Gastrocnemius medialis (tissue), 4 donors: ENCODE data around the gene PTN. TPM values are rescaled to one million over a fixed set of nuclear protein-coding genes. Genes with fewer than 3 reads are reported as not detected.

Experiments used
- ATAC-seq, 2 donors: fragments of 150-250 bp; one replicate each; pipeline ENCODE4 v1.9.1; 2016
- DNase-seq, 2 donors: peaks; one replicate each; pipeline ENCODE4 v3.0.0-alpha.2; 2019
- H3K27ac ChIP-seq, 4 donors: fragments of 200-600 bp; sonication (generic); 1 replicate in 1 of 4; 2 replicates in 3 of 4; pipeline ENCODE4 v1.5.1; 2016 to 2018; ENCODE audit warnings: mild to moderate bottlenecking in 2 of 4, moderate library complexity in 1 of 4
- H3K27me3 ChIP-seq, 3 donors: fragments of 200-600 bp; sonication (generic) in 2 of 3; 1 replicate in 1 of 3; 2 replicates in 2 of 3; pipeline versions ENCODE4 v1.5.1 to v1.6.0; 2016 to 2019; ENCODE audit warnings: mild to moderate bottlenecking in 1 of 3, moderate library complexity in 1 of 3
- H3K36me3 ChIP-seq, 2 donors: fragments of 200-600 bp; sonication (generic) in 1 of 2; one replicate each; pipeline ENCODE4 v1.5.1; 2017 to 2018
- H3K4me1 ChIP-seq, 2 donors: fragments of 200-600 bp; sonication (generic) in 1 of 2; one replicate each; pipeline ENCODE4 v1.5.1; 2016 to 2017; ENCODE audit warnings: mild to moderate bottlenecking in 2 of 2
- H3K4me3 ChIP-seq, 4 donors: fragments of 200-600 bp; sonication (generic) in 3 of 4; 1 replicate in 1 of 4; 2 replicates in 3 of 4; pipeline ENCODE4 v1.5.1; 2016 to 2019; ENCODE audit warnings: mild to moderate bottlenecking in 2 of 4
- H3K9me3 ChIP-seq, 3 donors: fragments of 200-600 bp; sonication (generic) in 2 of 3; 1 replicate in 1 of 3; 2 replicates in 2 of 3; pipeline ENCODE4 v1.5.1; 2016 to 2019
- CTCF ChIP-seq, 5 experiments: fragments of 450-650 bp in 3 of 5; fragments of 200-600 bp in 2 of 5; sonication (generic) in 2 of 5; IDR thresholded peaks in 4 of 5; conservative IDR thresholded peaks in 1 of 5; 1 replicate in 4 of 5; 2 replicates in 1 of 5; pipeline ENCODE4 v1.5.1; 2016 to 2019; ENCODE audit warnings: antibody characterized with exemption in 5 of 5, mild to moderate bottlenecking in 3 of 5, moderate library complexity in 3 of 5
- POLR2A ChIP-seq, 2 donors: fragments of 450-650 bp; IDR thresholded peaks; one replicate each; pipeline ENCODE4 v1.6.1; 2017; ENCODE audit warnings: antibody characterized with exemption in 2 of 2, mild to moderate bottlenecking in 2 of 2, moderate library complexity in 2 of 2
- in situ Hi-C, 4 donors: fragments of 200-750 bp; cut with MboI; loops; one replicate each; pipeline versions ENCODE4 v1.15.0 to v1.8.0; 2017; ENCODE audit warnings: low sequenced_read_pairs in 4 of 4
- intact Hi-C: fragments of 100-400 bp; cut with DNase I; formaldehyde crosslinking; loops from one replicate; pipeline ENCODE4 v1.15.1; 2023; ENCODE audit warnings: low total_unique reads
- total RNA-seq, 4 donors: library from RNA; depleted of rRNA; stranded (reverse); fragments of >200 nt; gene quantifications; one replicate each; pipeline versions ENCODE4 v1.1.0 to v1.2.3, GENCODE V29; 2016

The PTN gene
- total RNA-seq, 4 donors from 2014 or later: 0.29 to 0.87 (median 0.46) TPM; not detected in 1

- no peak for DNase-seq
- Histone ChIP-seq H3K4me1 (no peaks in the 10 kb centered on the region), H3K27me3 (no peaks in the 10 kb centered on the region), H3K36me3 (no peaks in the 10 kb centered on the region), H3K27ac (no peak overlapping the region), H3K4me3 (no peak overlapping the region), H3K9me3 (no peaks in the 10 kb centered on the region)
- TF ChIP-seq POLR2A (IDR thresholded peaks at IDR 0.05) (no peak), CTCF (IDR thresholded peaks at IDR 0.05 in 4 of 5, conservative IDR thresholded peaks at IDR 0.05 in 1 of 5) (no peak)
- in situ Hi-C loops: no loop called here
- ATAC-seq: no peak
- intact Hi-C loops: no loop called here
Measured at GRCh38 chr7:137381045-137381444, 37.5 kb upstream of the PTN start.

- intact Hi-C loops: no loop called here
- DNase-seq (no peak), ATAC-seq (no peak)
- no peak overlapping the region for H3K27ac ChIP-seq
- no peak overlapping the region for H3K4me3 ChIP-seq
- TF ChIP-seq CTCF (IDR thresholded peaks at IDR 0.05 in 4 of 5, conservative IDR thresholded peaks at IDR 0.05 in 1 of 5): no peak
- no peak for TF ChIP-seq POLR2A (IDR thresholded peaks at IDR 0.05)
- no peaks in the 10 kb centered on the region for H3K27me3 ChIP-seq
- in situ Hi-C loops: no loop called here
- H3K36me3 ChIP-seq: no peaks in the 10 kb centered on the region
- H3K4me1 ChIP-seq: no peaks in the 10 kb centered on the region
- H3K9me3 ChIP-seq: no peaks in the 10 kb centered on the region
Measured at GRCh38 chr7:137373507-137373906, 30.0 kb upstream of the PTN start.

- H3K9me3 ChIP-seq: no peaks in the 10 kb centered on the region
- ATAC-seq (no peak), DNase-seq (no peak)
- TF ChIP-seq CTCF (IDR thresholded peaks at IDR 0.05 in 4 of 5, conservative IDR thresholded peaks at IDR 0.05 in 1 of 5) (no peak), POLR2A (IDR thresholded peaks at IDR 0.05) (no peak)
- in situ Hi-C loops (no loop called here), intact Hi-C loops (no loop called here)
- H3K4me1 ChIP-seq: no peaks in the 10 kb centered on the region
- H3K27ac ChIP-seq: no peak overlapping the region
- no peaks in the 10 kb centered on the region for H3K27me3 ChIP-seq
- no peaks in the 10 kb centered on the region for H3K36me3 ChIP-seq
- H3K4me3 ChIP-seq: no peak overlapping the region
Measured at GRCh38 chr7:137371616-137372015, 28.1 kb upstream of the PTN start.

GRCh38 chr7:137366995-137367394 lies 23.5 kb upstream of the PTN start:
- TF ChIP-seq POLR2A (IDR thresholded peaks at IDR 0.05) (no peak), CTCF (IDR thresholded peaks at IDR 0.05 in 4 of 5, conservative IDR thresholded peaks at IDR 0.05 in 1 of 5) (no peak)
- H3K27ac ChIP-seq: no peak overlapping the region
- ATAC-seq (no peak), DNase-seq (no peak)
- no peaks in the 10 kb centered on the region for H3K36me3 ChIP-seq
- in situ Hi-C loops: no loop called here
- no peaks in the 10 kb centered on the region for H3K27me3 ChIP-seq
- no peaks in the 10 kb centered on the region for H3K9me3 ChIP-seq
- H3K4me3 ChIP-seq: no peak overlapping the region
- intact Hi-C loops: no loop called here
- H3K4me1 ChIP-seq: no peaks in the 10 kb centered on the region

- DNase-seq: no peak
- intact Hi-C loops: no loop called here
- in situ Hi-C loops: no loop called here
- no peaks in the 10 kb centered on the region for H3K9me3 ChIP-seq
- H3K27ac ChIP-seq: no peak overlapping the region
- no peak overlapping the region for H3K4me3 ChIP-seq
- ATAC-seq: no peak
- TF ChIP-seq POLR2A (IDR thresholded peaks at IDR 0.05) (no peak), CTCF (IDR thresholded peaks at IDR 0.05 in 4 of 5, conservative IDR thresholded peaks at IDR 0.05 in 1 of 5) (no peak)
- no peaks in the 10 kb centered on the region for H3K27me3 ChIP-seq
- no peaks in the 10 kb centered on the region for H3K36me3 ChIP-seq
- no peaks in the 10 kb centered on the region for H3K4me1 ChIP-seq
Measured at GRCh38 chr7:137363683-137364082, 20.1 kb upstream of the PTN start.
